Kidney tubule cell (primary cell): ENCODE results near the gene FAM81A.
"Not testable (repeated sequence)": the region's sequence is repeated elsewhere in the genome, so short reads cannot be mapped to it uniquely, and the experiment has no call there.

Experiments used
- DNase-seq: peaks from one replicate; pipeline ENCODE4 v3.0.0-alpha.2; 2018; ENCODE audit warnings: low spot score

The FAM81A gene

DNA sequence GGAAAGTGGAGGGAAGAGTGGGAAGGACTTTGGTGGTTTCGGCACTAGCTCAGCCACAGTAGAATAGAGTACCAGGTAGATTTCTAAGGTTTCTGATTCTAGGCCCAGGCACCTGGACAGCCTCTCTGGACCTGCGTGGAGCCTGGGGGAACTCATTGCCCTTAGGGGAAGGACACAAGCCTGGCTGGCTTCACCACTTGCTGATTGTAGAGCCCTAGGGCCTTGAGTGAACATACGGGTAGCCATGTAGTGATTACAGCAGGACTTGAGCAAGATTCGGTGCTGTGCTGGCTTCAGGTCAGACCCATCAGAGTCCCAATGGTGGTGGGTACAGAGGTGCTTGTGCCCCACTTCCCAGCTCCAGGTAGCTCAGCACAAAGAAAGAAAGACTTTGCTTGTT lies 47.0 kb downstream of the FAM81A start:
- DNase-seq, result no peak

DNA sequence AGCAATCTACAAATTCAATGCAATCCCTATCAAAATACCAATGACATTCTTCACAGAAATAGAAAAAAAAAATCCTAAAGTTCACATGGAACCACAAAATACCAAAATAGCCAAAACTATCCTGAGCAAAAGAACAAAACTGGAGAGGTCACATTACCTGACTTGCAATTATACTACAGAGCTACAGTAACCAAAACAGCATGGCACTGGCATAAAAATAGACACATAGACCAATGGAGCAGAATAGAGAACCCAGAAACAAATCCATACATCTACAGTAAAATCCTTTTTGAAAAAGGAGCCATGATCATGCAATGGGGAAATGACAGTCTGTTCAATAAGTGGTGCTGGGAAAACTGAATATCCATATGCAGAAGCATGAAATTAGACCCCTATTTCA lies 51.5 kb downstream of the FAM81A start:
- DNase-seq, result not testable (repeated sequence)

- no peak for DNase-seq
Measured at GRCh38 chr15:59491062-59491461, 53.1 kb downstream of the FAM81A start.

- peak; percentile 81 for DNase-seq
Measured at GRCh38 chr15:59492389-59493377, 54.7 kb downstream of the FAM81A start.

- DNase-seq, result peak; percentile 69
Measured at GRCh38 chr15:59501597-59501996, 63.6 kb downstream of the FAM81A start.

DNA sequence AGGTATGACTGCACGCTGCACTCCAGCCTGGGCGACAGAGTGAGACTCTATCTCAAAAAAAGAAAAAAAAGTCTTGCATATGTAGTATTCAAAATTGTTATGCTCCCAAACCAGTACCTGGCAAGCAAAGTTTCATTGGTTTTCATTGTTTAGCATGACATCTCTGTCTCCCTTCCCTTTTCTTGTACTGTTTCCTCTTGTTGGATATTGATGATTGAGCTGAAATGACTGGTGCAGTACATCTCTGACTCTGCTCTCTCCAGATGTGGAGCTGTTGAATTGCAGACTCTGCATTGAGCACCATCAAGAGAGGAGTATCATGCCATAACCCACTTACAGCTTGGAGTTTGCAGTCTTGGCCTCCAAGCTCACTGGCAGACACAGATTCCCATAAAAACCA lies 77.2 kb downstream of the FAM81A start:
- DNase-seq, result no peak

DNA sequence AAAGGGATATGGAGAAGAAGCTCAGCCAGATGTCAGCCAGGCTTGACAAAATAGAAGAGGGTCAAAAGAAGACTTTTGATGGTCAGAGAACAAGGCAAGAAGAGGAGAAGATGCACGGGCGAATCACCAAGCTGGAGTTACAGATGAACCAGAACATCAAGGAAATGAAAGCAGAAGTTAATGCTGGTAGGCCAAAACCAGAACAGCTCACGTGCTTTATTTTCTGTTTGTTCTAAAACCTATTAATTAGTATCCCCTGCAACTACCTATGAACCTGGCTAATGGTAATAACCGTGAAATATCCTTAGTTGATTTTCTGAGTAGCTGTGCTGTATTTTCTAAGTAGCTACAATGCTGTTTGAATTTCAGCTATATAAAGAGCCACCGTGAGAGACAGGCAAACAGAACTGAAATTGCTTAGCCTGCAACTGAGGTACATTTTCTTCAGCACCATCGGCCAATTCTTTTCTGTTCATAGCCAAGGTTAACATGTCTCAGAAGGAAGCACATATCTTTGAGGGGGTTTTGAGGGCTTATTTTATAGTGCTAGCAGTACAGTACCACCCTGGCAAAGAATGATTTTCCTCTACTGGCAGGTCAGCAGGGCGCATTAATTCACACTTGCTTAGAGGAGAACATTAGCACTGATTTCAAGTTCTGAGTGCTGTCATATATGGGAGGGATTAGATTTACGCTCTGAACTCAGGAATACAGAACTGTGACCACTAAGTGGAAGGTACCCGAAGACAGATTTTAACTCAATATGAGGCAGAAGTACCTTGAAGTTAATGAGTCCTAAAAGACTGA lies 78.9 kb downstream of the FAM81A start:
- DNase-seq, result no peak

DNA sequence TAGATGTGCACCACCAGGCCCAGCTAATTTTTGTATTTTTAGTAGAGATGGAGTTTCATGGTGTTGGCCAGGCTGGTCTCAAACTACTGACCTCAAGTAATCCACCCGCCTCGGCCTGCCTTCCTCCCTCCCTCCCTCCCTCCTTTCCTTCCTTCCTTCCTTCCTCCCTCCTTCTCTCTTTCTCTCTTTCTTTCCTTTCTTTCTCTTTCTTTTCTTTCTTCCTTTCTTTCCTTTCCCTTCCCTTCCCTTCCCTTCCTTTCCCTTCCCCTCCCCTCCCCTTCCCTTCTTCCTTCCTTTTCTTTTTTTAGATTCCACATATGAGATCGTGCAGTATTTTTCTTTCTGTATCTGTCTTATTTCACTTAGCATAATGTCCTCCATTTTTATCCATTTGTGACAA lies 81.3 kb downstream of the FAM81A start:
- no peak for DNase-seq

- no peak for DNase-seq
Measured at GRCh38 chr15:59521443-59521842, 83.5 kb downstream of the FAM81A start.

DNA sequence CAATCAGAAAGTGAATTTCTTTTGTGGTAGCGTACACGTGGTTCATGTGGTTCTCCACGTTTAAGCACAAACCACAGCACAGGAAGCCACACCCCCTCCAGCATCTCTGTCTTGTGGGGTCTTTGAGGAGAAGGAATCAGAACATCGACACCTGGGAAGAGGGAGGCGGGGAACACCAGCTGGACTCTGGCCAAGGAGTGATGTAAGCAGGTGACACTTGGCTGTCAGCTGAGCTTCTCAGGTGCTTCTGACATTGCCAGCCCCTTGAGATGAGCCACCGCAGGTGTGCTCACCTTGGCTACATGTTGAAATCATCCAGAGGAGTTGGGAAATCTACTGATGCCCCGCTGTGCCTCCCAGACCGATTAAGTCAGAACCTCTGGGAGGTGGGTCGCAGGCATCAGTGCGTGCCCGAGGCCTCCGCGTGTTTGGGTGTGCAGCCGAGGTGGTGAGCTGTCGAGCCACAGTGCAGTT lies 85.0 kb downstream of the FAM81A start:
- no peak for DNase-seq

DNA sequence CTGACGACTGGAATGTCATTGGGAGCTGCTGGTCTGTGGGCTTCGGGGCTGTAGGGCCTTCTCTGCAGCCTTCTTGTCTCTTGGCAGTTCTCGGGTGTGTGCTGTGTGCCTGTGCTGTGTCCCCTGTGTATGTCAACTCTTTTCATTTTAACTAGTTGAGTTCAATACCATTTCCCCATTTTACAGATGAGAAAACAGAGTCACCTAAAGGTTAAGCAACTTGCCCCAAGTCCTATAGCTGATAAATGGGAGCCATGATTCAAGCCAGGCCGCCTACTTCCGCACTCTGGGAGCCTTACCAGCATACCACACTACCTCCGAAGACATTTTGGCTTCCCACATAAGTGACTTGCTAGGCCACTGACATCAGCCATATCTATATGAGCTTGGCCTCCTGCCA lies 85.7 kb downstream of the FAM81A start:
- DNase-seq, result no peak

- no peak for DNase-seq
Measured at GRCh38 chr15:59524331-59524731, 86.3 kb downstream of the FAM81A start.

DNA sequence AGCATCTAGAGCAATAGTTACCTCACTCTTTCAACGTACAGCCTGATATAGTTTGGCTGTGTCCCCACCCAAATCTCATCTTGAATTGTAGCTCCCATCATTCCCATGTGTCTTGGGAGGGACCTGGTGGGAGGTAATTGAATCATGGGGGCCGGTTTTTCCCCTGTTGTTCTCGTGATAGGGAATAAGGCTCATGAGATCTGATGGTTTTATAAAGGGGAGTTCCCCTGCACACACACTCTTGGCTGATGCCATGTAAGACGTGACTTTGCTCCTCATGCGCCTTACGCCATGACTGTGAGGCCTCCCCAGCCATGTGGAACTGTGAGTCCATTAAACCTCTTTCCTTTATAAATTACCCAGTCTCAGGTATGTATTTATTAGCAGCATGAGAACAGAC lies 88.5 kb downstream of the FAM81A start:
- DNase-seq, result not testable (repeated sequence)

DNA sequence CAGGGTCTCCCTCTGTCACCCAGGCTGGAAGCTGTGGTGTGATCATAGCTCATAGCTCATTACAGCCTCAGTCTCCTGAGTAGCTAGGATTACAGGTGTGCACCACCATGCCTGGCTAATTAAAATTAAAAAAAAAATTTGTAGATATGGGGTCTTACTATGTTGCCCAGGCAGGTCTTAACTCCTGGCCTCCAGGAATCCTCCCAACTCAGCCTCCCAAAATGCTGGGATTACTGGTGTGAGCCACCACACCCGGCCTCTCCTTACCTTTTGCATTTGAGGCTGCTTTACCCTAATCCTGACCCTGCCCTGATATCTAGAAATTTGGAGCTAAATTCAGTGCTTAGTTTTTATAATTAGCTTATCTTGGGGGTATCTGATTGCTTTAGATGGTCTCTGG lies 90.4 kb downstream of the FAM81A start:
- no peak for DNase-seq

DNA sequence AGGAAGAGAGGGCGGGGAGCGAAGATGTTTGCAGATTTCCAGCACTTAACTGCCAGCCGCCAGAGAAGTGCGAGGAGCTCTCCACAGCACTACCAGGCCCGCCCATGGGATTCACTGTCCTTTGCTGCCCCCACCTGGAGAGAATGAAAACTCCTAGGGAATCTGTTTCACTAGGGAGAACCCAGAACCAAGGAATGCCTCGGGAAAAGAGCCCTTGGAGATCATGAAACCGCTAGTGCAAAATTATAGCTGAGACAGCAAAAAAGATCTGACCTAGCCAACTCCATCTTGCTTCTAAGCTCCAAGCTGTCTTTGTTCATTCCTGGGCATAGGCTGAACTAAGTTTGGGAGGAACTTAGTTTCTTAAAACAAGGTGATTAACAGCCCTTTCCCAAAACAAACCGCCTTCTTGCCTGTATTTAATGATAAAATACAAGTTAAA lies 91.0 kb downstream of the FAM81A start:
- peak; percentile 92 for DNase-seq

GRCh38 chr15:59531066-59531675 lies 93.2 kb downstream of the FAM81A start:
- no peak for DNase-seq

GRCh38 chr15:59532770-59533379 lies 94.9 kb downstream of the FAM81A start:
- DNase-seq, result peak; percentile 70

DNA sequence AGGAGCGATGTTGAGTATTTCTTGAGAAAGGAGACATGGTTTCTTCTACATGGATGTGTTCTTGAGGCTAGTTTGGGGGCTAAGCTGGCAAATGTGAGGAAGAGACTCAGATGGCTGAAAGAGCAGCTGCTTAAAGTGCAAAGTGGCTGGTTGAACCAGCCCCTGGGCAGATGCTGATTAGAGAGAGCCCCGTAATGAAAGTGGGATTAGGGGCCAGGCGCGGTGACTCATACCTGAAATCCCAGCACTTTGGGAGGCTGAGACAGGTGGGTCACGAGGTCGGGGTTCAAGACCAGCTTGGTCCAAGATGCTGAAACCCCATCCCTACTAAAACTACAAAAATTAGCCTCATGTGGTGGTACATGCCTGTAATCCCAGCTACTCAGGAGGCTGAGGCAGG lies 98.6 kb downstream of the FAM81A start:
- DNase-seq, result no peak

- no peak for DNase-seq
Measured at GRCh38 chr15:59537403-59537802, 99.4 kb downstream of the FAM81A start.

DNA sequence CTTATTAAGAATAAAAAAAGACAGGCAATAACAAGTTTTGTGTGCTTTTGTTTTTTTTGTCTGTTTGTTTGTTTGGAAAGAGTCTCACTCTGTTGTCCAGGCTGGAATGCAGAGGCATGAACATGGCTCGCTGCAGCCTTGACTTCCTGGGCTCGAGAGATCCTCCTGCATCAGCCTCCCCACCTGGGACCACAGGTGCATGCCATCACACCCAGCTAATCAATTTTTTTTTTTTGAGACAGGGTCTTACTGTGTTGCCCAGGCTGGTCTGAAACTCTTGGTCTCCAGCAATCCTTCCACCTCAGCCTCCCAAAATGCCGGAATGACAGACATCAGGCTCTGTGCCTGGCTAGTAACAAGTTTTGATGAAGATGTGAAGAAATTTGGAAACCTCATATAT lies 100.5 kb downstream of the FAM81A start:
- no peak for DNase-seq

DNA sequence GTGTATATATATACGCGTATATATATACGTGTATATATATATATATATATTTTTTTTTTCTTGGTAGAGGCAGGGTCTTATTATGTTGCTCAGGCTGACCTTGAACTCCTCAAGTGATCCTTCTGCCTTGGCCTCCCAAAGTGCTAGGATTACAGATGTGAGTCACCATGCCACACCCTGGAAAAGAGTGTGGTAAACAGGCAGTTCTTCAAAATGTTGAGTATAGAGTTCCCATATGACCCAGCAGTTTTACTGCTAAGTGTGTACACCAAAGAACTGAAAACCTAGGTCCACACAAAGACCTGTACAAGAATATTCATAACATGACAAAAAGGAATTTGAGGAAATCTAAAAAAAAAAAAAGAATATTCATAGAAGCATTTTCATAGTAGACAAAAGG lies 101.8 kb downstream of the FAM81A start:
- DNase-seq, result no peak

DNA sequence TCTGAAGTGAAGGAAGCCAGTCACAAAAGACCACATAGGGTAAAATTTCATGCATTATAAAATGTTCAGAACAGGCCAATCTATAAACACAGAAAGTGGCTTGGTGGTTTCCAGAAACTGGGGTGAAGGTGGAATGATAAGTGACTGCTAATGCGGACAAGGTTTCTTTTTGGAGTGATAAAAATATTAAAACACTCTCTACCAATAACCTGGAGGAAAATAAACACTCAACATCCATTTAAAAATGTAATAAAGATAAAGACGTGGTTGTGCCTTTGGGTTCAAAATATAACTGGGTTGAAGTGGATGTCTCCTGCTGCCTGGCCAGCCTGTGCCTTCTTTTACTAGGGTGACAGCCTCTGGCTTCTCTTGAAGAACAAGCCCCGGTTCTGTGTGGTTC lies 102.7 kb downstream of the FAM81A start:
- no peak for DNase-seq
